Measurements from ENCODE around the gene TMEM42. TPM values are rescaled to one million over a fixed set of nuclear protein-coding genes. Genes with fewer than 3 reads are reported as not detected.

Gene TMEM42
- total RNA-seq, 4 donors from 2014 or later = 6.5 to 15.2 (median 10.8) TPM

DNA sequence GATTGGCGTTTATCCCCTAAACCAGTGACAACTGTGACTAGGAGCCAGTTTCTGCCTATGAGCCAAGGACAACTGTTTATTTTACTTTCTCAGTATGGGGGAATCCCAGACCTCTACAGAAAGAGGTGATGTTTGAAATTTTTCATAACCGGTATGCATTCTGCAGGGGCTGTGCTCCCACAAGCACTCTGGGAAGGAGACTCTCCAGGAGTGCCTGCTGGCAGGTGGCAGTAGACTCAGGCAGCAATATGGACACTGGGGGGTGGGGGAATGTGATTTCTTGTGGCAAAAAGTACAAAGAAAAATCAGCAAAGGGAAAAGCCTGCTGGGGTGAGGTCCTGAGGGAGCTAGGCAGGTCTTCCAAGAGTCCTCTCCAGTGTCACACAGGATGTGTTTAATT is 18.6 kb downstream of the TMEM42 start:
- Histone ChIP-seq H3K4me3 (no peak overlapping the region), H3K36me3 (no peaks in the 10 kb centered on the region), H3K4me1 (peaks cover 0 to 2% (median under 1%) of the 10 kb centered on the region in 4 donors), H3K9me3 (no peaks in the 10 kb centered on the region), H3K27ac (replicated peaks in 1 of 4) (no peak overlapping the region), H3K27me3 (peaks cover 0 to 24% (median 0%) of the 10 kb centered on the region in 4 donors)
- intact Hi-C loops (cut with DNase I) = no loop called here
- 30% methylated on average over 2 of the region's 2 CpGs for WGBS
- DNase-seq (ENCODE audit: extremely low spot score) = no peak
- TF ChIP-seq EP300 (IDR thresholded peaks at IDR 0.05) = no peak
- no peak for TF ChIP-seq POLR2A (IDR thresholded peaks at IDR 0.05; ENCODE audit: low read depth)
- TF ChIP-seq POLR2AphosphoS5 (IDR thresholded peaks at IDR 0.05) = no peak
- TF ChIP-seq, protein P1, sequence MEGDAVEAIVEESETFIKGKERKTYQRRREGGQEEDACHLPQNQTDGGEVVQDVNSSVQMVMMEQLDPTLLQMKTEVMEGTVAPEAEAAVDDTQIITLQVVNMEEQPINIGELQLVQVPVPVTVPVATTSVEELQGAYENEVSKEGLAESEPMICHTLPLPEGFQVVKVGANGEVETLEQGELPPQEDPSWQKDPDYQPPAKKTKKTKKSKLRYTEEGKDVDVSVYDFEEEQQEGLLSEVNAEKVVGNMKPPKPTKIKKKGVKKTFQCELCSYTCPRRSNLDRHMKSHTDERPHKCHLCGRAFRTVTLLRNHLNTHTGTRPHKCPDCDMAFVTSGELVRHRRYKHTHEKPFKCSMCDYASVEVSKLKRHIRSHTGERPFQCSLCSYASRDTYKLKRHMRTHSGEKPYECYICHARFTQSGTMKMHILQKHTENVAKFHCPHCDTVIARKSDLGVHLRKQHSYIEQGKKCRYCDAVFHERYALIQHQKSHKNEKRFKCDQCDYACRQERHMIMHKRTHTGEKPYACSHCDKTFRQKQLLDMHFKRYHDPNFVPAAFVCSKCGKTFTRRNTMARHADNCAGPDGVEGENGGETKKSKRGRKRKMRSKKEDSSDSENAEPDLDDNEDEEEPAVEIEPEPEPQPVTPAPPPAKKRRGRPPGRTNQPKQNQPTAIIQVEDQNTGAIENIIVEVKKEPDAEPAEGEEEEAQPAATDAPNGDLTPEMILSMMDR (IDR thresholded peaks at IDR 0.05) = no peak

DNA sequence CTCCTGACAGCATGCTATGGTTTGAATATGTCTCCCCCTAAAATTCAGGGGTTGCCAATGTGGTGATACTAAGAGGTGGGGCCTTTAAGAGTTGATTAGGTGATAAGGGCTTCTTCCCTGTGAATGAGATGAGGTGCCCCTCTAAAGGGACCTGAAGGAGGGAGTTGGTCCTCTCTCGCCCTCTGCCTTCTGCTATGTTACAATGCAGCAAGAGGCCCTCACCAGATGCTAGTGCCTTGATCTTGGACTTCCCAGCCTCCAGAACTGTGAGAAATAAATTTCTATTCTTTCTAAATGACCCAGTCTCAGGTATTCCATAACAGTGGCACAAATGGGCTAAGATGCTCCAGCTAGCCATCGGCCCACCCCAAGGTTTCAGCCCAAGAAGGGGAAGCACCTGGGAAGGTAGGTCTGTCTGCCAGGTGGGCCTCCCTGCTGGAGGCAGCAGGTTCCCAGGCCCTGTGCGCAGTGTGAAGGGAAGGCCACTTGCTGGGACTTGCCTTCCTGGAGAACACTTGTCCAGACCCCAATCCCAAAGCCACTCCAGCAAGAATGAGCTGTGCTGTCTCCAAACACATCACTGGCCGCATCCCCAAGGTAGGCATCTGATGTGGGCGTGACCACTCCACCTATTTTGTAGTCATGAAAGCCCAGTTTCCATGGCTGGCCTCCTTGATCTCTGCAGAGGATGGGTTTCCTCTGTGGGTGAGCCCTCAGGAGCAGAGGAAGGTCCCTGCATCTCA is 21.7 kb downstream of the TMEM42 start:
- Histone ChIP-seq H3K27ac (replicated peaks in 1 of 4) (no peak overlapping the region), H3K27me3 (peaks cover 0 to 29% (median 0%) of the 10 kb centered on the region in 4 donors), H3K4me1 (peaks cover 0 to 9% (median 2%) of the 10 kb centered on the region in 4 donors), H3K36me3 (no peaks in the 10 kb centered on the region), H3K9me3 (no peaks in the 10 kb centered on the region), H3K4me3 (no peak overlapping the region)
- no peak for TF ChIP-seq POLR2AphosphoS5 (IDR thresholded peaks at IDR 0.05)
- TF ChIP-seq EP300 (IDR thresholded peaks at IDR 0.05) = no peak
- TF ChIP-seq POLR2A (IDR thresholded peaks at IDR 0.05; ENCODE audit: low read depth) = no peak
- TF ChIP-seq, protein P1 (IDR thresholded peaks at IDR 0.05) = no peak
- WGBS = 96% methylated on average over 4 of the region's 5 CpGs
- intact Hi-C loops (cut with DNase I) = no loop called here
- no peak for DNase-seq (ENCODE audit: extremely low spot score)

DNA sequence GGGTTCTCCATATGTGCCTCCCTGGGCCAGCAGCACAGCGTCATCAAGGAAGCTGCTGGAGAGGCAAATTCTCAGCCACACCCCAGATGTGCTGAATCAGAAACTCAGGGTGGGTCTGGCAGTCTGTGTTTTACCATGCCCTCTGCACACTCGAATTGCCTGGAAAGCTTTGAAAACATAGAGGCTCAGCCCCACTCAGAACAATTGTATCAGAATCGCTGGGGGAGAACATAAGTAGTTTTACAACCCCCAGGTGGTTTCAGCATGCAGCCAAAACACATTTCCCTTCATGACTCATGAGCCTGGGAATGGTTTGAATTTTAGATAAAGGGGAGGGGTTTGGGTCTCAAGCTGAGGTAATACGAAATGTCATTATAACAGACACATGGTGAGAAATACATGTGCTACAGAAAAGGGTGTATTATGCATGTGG is 22.3 kb downstream of the TMEM42 start:
- TF ChIP-seq, protein P1 (IDR thresholded peaks at IDR 0.05) = no peak
- TF ChIP-seq EP300 (IDR thresholded peaks at IDR 0.05) (no peak), POLR2A (IDR thresholded peaks at IDR 0.05; ENCODE audit: low read depth) (no peak), POLR2AphosphoS5 (IDR thresholded peaks at IDR 0.05) (no peak)
- Histone ChIP-seq H3K27ac (replicated peaks in 1 of 4) (no peak overlapping the region), H3K36me3 (no peaks in the 10 kb centered on the region), H3K4me3 (no peak overlapping the region), H3K9me3 (no peaks in the 10 kb centered on the region), H3K4me1 (peaks cover 0 to 9% (median 2%) of the 10 kb centered on the region in 4 donors), H3K27me3 (peaks cover 0 to 29% (median 0%) of the 10 kb centered on the region in 4 donors)
- no peak for DNase-seq (ENCODE audit: extremely low spot score)
- intact Hi-C loops (cut with DNase I) = no loop called here
- 31% methylated on average over 4 of the region's 4 CpGs for WGBS

DNA sequence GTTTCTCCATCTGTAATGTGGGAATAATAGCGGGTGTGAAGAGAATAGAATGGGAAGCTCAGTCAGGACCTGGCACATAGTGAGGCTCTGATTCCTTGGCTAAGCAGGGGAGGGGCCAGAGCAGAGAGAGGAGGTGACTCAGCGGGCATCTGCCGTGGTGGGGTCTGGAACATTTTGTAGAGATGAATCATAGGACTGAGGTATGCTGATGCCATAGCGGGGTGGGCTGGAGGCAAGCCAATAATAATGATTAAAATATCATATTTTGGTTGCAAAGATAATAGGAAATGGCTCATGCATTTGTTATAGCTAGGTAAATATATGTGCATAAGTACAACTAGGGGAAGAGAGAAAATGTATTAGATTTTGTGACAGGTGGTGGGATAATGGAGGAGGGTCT is 23.9 kb downstream of the TMEM42 start:
- Histone ChIP-seq H3K4me3 (no peak overlapping the region), H3K4me1 (peaks cover 0 to 9% (median 2%) of the 10 kb centered on the region in 4 donors), H3K27ac (replicated peaks in 1 of 4) (no peak overlapping the region), H3K9me3 (no peaks in the 10 kb centered on the region), H3K36me3 (no peaks in the 10 kb centered on the region), H3K27me3 (peaks cover 0 to 29% (median 0%) of the 10 kb centered on the region in 4 donors)
- DNase-seq (ENCODE audit: extremely low spot score) = no peak
- intact Hi-C loops (cut with DNase I) = no loop called here
- TF ChIP-seq, protein P1 (IDR thresholded peaks at IDR 0.05) = no peak
- TF ChIP-seq EP300 (IDR thresholded peaks at IDR 0.05) = no peak
- peak in 1 of 2 donors; percentile 36 for TF ChIP-seq POLR2AphosphoS5 (IDR thresholded peaks at IDR 0.05)
- no peak for TF ChIP-seq POLR2A (IDR thresholded peaks at IDR 0.05; ENCODE audit: low read depth)
- 39% methylated on average over 4 of the region's 4 CpGs for WGBS

Data from esophagus muscularis mucosa (tissue), 4 donors.